Duodenal mucosa (tissue), 2 donors: Measurements from ENCODE around the gene KCNIP1.

Source experiments
- H3K27ac ChIP-seq: one replicate; pipeline ENCODE4 v1.7.0; 2013; ENCODE audit warnings: low read depth, low read length
- H3K27me3 ChIP-seq, 2 donors: one replicate each; pipeline ENCODE4 v1.7.0; 2013; ENCODE audit warnings: low read length in 2 of 2, control low read depth in 1 of 2; ENCODE audit not compliant: insufficient read depth in 2 of 2, control insufficient read depth in 1 of 2
- H3K36me3 ChIP-seq, 2 donors: one replicate each; pipeline ENCODE4 v1.7.0; 2013; ENCODE audit warnings: low read length in 2 of 2, control low read depth in 1 of 2; ENCODE audit not compliant: insufficient read depth in 2 of 2, control insufficient read depth in 1 of 2
- H3K4me1 ChIP-seq, 2 donors: one replicate each; pipeline ENCODE4 v1.7.0; 2013; ENCODE audit warnings: low read length in 2 of 2, control low read depth in 1 of 2; ENCODE audit not compliant: insufficient read depth in 2 of 2, control insufficient read depth in 1 of 2
- H3K4me3 ChIP-seq, 2 donors: one replicate each; pipeline ENCODE4 v1.7.0; 2013; ENCODE audit warnings: low read length in 2 of 2, low read depth in 1 of 2
- H3K9ac ChIP-seq, 2 donors: one replicate each; pipeline ENCODE4 v1.7.0; 2013; ENCODE audit warnings: low read length in 2 of 2, low read depth in 1 of 2
- H3K9me3 ChIP-seq, 2 donors: one replicate each; pipeline ENCODE4 v1.7.0; 2013; ENCODE audit warnings: low read length in 2 of 2, control low read depth in 1 of 2; ENCODE audit not compliant: control insufficient read depth in 1 of 2

The KCNIP1 gene

GRCh38 chr5:170482511-170482910 is 21.3 kb upstream of the KCNIP1 start:
- H3K9me3 ChIP-seq: no peaks in the 10 kb centered on the region
- H3K27me3 ChIP-seq: no peaks in the 10 kb centered on the region
- no peak overlapping the region for H3K27ac ChIP-seq

GRCh38 chr5:170483701-170484458 is 19.9 kb upstream of the KCNIP1 start:
- Histone ChIP-seq H3K4me3 (no peak overlapping the region), H3K27ac (no peak overlapping the region), H3K4me1 (no peaks in the 10 kb centered on the region)

More at GRCh38 chr5:170482511-170482910, 21.3 kb upstream of the KCNIP1 start:
- Histone ChIP-seq H3K4me1 (no peaks in the 10 kb centered on the region), H3K9ac (no peak overlapping the region), H3K4me3 (no peak overlapping the region), H3K36me3 (no peaks in the 10 kb centered on the region)

GRCh38 chr5:170484459-170484831 is 19.4 kb upstream of the KCNIP1 start:
- Histone ChIP-seq H3K4me3 (no peak overlapping the region), H3K4me1 (no peaks in the 10 kb centered on the region), H3K27ac (no peak overlapping the region), H3K9ac (no peak overlapping the region), H3K9me3 (no peaks in the 10 kb centered on the region), H3K27me3 (no peaks in the 10 kb centered on the region), H3K36me3 (no peaks in the 10 kb centered on the region)

More at GRCh38 chr5:170483701-170484458, 19.9 kb upstream of the KCNIP1 start:
- Histone ChIP-seq H3K36me3 (no peaks in the 10 kb centered on the region), H3K9ac (no peak overlapping the region), H3K9me3 (no peaks in the 10 kb centered on the region), H3K27me3 (no peaks in the 10 kb centered on the region)

GRCh38 chr5:170484847-170485615 is 18.8 kb upstream of the KCNIP1 start:
- no peak overlapping the region for H3K4me3 ChIP-seq
- H3K9me3 ChIP-seq: no peaks in the 10 kb centered on the region
- H3K27me3 ChIP-seq: no peaks in the 10 kb centered on the region
- no peak overlapping the region for H3K27ac ChIP-seq
- H3K4me1 ChIP-seq: no peaks in the 10 kb centered on the region
- H3K9ac ChIP-seq: no peak overlapping the region
- no peaks in the 10 kb centered on the region for H3K36me3 ChIP-seq

- Histone ChIP-seq H3K36me3 (no peaks in the 10 kb centered on the region), H3K9ac (no peak overlapping the region), H3K4me3 (no peak overlapping the region), H3K9me3 (no peaks in the 10 kb centered on the region), H3K27me3 (no peaks in the 10 kb centered on the region), H3K27ac (no peak overlapping the region), H3K4me1 (no peaks in the 10 kb centered on the region)
Measured at GRCh38 chr5:170485616-170485911, 18.3 kb upstream of the KCNIP1 start.

GRCh38 chr5:170486371-170486770 is 17.4 kb upstream of the KCNIP1 start:
- no peaks in the 10 kb centered on the region for H3K27me3 ChIP-seq
- H3K9me3 ChIP-seq: no peaks in the 10 kb centered on the region
- no peaks in the 10 kb centered on the region for H3K4me1 ChIP-seq
- H3K4me3 ChIP-seq: no peak overlapping the region
- no peak overlapping the region for H3K27ac ChIP-seq
- H3K36me3 ChIP-seq: no peaks in the 10 kb centered on the region
- H3K9ac ChIP-seq: no peak overlapping the region

GRCh38 chr5:170488570-170488969 is 15.2 kb upstream of the KCNIP1 start:
- no peak overlapping the region for H3K27ac ChIP-seq
- no peaks in the 10 kb centered on the region for H3K9me3 ChIP-seq
- H3K4me3 ChIP-seq: no peak overlapping the region
- H3K36me3 ChIP-seq: no peaks in the 10 kb centered on the region
- no peak overlapping the region for H3K9ac ChIP-seq
- H3K4me1 ChIP-seq: no peaks in the 10 kb centered on the region
- no peaks in the 10 kb centered on the region for H3K27me3 ChIP-seq

- H3K27ac ChIP-seq: no peak overlapping the region
- no peak overlapping the region for H3K9ac ChIP-seq
- H3K9me3 ChIP-seq: no peaks in the 10 kb centered on the region
- no peak overlapping the region for H3K4me3 ChIP-seq
- H3K4me1 ChIP-seq: no peaks in the 10 kb centered on the region
- no peaks in the 10 kb centered on the region for H3K36me3 ChIP-seq
- peaks cover 0 to 2% of the 10 kb centered on the region in 2 donors for H3K27me3 ChIP-seq
Measured at GRCh38 chr5:170489199-170489598, 14.6 kb upstream of the KCNIP1 start.

GRCh38 chr5:170490381-170490780 is 13.4 kb upstream of the KCNIP1 start:
- Histone ChIP-seq H3K9me3 (no peaks in the 10 kb centered on the region), H3K27ac (no peak overlapping the region), H3K36me3 (no peaks in the 10 kb centered on the region), H3K9ac (no peak overlapping the region), H3K4me1 (no peaks in the 10 kb centered on the region), H3K4me3 (no peak overlapping the region), H3K27me3 (peaks cover 3% of the 10 kb centered on the region in 2 donors)

- no peaks in the 10 kb centered on the region for H3K4me1 ChIP-seq
- H3K9me3 ChIP-seq: no peaks in the 10 kb centered on the region
- no peaks in the 10 kb centered on the region for H3K36me3 ChIP-seq
- H3K27ac ChIP-seq: no peak overlapping the region
- peaks cover 3% of the 10 kb centered on the region in 2 donors for H3K27me3 ChIP-seq
- no peak overlapping the region for H3K9ac ChIP-seq
- no peak overlapping the region for H3K4me3 ChIP-seq
Measured at GRCh38 chr5:170491479-170491878, 12.3 kb upstream of the KCNIP1 start.
